ENCODE results near the gene OGG1. TPM values are rescaled to one million over a fixed set of nuclear protein-coding genes. Genes with fewer than 3 reads are reported as not detected.

OGG1 gene
- total and polyA plus RNA-seq, 9 of the 15 experiments (the other 6 are each of a cell fraction or from before 2014, with no cell fraction given): 6.6 to 33.0 (median 24.4) TPM

DNA sequence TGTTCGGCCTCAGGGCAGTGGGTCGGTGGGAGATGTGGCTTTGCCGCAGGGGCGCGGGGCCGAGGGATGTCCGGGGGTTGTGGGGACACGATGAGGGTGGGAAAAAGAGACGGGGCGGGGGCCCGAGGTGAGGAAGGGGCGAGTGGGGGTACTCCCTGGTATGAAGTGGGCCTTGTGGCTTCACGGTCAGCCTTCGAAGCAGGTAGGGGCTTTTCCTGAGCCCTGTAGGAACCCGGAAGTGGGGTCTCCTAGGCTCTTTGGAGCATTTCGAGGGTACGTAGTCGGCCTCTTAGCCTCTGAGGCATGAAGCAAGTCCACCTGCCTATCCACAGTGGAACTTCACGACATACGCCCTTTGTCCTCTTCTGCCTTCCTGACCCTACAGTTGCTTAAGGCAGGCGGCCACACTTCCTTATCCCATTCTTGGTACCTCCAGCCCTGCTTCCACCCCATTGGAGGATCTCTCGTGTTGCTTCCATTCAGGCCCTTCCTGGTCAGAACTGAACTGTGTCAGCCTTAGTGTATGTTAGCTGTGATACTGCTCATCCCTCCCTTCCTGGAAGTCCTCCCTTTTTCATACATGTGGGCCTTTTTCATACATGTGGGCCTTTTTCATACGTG is 43.5 kb downstream of the OGG1 start (continued):
- TF ChIP-seq, protein P1, sequence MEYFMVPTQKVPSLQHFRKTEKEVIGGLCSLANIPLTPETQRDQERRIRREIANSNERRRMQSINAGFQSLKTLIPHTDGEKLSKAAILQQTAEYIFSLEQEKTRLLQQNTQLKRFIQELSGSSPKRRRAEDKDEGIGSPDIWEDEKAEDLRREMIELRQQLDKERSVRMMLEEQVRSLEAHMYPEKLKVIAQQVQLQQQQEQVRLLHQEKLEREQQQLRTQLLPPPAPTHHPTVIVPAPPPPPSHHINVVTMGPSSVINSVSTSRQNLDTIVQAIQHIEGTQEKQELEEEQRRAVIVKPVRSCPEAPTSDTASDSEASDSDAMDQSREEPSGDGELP (CRISPR knock-in tag; IDR thresholded peaks at IDR 0.05; ENCODE audit: borderline replicate concordance): peak; percentile 23
- TF ChIP-seq, protein P2, sequence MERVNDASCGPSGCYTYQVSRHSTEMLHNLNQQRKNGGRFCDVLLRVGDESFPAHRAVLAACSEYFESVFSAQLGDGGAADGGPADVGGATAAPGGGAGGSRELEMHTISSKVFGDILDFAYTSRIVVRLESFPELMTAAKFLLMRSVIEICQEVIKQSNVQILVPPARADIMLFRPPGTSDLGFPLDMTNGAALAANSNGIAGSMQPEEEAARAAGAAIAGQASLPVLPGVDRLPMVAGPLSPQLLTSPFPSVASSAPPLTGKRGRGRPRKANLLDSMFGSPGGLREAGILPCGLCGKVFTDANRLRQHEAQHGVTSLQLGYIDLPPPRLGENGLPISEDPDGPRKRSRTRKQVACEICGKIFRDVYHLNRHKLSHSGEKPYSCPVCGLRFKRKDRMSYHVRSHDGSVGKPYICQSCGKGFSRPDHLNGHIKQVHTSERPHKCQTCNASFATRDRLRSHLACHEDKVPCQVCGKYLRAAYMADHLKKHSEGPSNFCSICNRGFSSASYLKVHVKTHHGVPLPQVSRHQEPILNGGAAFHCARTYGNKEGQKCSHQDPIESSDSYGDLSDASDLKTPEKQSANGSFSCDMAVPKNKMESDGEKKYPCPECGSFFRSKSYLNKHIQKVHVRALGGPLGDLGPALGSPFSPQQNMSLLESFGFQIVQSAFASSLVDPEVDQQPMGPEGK (CRISPR knock-in tag; IDR thresholded peaks at IDR 0.05; ENCODE audit: borderline replicate concordance): no peak
- TF ChIP-seq SAFB (IDR thresholded peaks at IDR 0.05; ENCODE audit: borderline replicate concordance, low read depth, low read length) (no peak), SUPT5H (IDR thresholded peaks at IDR 0.05) (peak; percentile 19), ILF3 (IDR thresholded peaks at IDR 0.05; ENCODE audit: borderline replicate concordance) (no peak), ZNF224 (CRISPR knock-in tag; IDR thresholded peaks at IDR 0.05) (no peak), ZNF561 (CRISPR knock-in tag; conservative IDR thresholded peaks at IDR 0.05) (no peak), DIDO1 (tag; IDR thresholded peaks at IDR 0.05; ENCODE audit: low read depth) (0 out of 2 replicates have a peak, but pooled peaks have one; percentile 59), HDGF (IDR thresholded peaks at IDR 0.05) (peak; percentile 76; the same call in 1 of the 2 replicates), U2AF1 (optimal IDR thresholded peaks at IDR 0.05; ENCODE audit: low read depth, low read length) (no peak), SAP30 (IDR thresholded peaks at IDR 0.05; ENCODE audit: borderline replicate concordance, insufficient read depth, low read depth, low read length, poor library complexity, severe bottlenecking) (peak; percentile 84), THRAP3 (IDR thresholded peaks at IDR 0.05; ENCODE audit: borderline replicate concordance) (no peak), BRF1 (IDR thresholded peaks at IDR 0.05; ENCODE audit: borderline replicate concordance, extremely low read depth, insufficient read length) (no peak), ZNF551 (CRISPR knock-in tag; IDR thresholded peaks at IDR 0.05) (no peak), SP2 (IDR thresholded peaks at IDR 0.05; ENCODE audit: extremely low read depth, low read depth, low read length, poor library complexity, severe bottlenecking) (no peak), GABPB1 (CRISPR knock-in tag; IDR thresholded peaks at IDR 0.05) (peak; percentile 6), ZNF398 (CRISPR knock-in tag; IDR thresholded peaks at IDR 0.05) (no peak)
- TF ChIP-seq, protein P3, sequence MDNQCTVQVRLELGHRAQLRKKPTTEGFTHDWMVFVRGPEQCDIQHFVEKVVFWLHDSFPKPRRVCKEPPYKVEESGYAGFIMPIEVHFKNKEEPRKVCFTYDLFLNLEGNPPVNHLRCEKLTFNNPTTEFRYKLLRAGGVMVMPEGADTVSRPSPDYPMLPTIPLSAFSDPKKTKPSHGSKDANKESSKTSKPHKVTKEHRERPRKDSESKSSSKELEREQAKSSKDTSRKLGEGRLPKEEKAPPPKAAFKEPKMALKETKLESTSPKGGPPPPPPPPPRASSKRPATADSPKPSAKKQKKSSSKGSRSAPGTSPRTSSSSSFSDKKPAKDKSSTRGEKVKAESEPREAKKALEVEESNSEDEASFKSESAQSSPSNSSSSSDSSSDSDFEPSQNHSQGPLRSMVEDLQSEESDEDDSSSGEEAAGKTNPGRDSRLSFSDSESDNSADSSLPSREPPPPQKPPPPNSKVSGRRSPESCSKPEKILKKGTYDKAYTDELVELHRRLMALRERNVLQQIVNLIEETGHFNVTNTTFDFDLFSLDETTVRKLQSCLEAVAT (IDR thresholded peaks at IDR 0.05): peak; percentile 21 to 33; a peak in 1 of 4 replicates
